HG02973 (cell line): ENCODE results near the gene SLC17A9.

ENCODE experiments used
- ATAC-seq: cut with Tn5 transposase; IDR thresholded peaks from one replicate; pipeline ENCODE4 v1.9.1; 2021; ENCODE audit warnings: moderate library complexity; ENCODE audit not compliant: unreplicated experiment

Gene SLC17A9, protein sequence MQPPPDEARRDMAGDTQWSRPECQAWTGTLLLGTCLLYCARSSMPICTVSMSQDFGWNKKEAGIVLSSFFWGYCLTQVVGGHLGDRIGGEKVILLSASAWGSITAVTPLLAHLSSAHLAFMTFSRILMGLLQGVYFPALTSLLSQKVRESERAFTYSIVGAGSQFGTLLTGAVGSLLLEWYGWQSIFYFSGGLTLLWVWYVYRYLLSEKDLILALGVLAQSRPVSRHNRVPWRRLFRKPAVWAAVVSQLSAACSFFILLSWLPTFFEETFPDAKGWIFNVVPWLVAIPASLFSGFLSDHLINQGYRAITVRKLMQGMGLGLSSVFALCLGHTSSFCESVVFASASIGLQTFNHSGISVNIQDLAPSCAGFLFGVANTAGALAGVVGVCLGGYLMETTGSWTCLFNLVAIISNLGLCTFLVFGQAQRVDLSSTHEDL

DNA sequence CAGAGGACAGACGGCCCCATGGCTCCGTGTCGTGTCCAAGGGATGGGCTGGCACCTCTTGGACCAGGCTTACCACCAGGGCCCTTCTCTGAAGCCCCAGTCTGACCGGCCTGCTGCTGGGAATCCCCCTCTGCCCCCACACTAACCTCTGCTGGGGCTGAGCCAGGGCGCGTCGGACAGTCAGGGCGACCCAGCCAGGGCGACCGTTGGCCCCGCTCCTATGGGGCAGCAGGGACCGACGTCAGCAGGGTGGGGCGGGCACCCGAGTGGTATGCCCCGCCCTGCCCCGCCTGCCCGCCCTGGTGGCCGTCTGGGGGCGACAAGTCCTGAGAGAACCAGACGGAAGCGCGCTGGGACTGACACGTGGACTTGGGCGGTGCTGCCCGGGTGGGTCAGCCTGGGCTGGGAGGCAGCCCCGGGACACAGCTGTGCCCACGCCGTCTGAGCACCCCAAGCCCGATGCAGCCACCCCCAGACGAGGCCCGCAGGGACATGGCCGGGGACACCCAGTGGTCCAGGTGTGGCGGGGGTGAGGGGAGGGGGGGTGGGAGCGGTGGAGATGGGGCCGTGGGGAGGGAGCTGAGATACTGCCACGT, at the start of gene SLC17A9:
Gene SLC17A9 (plus strand): TSS at position 337 of the 595 bp plus-strand sequence. CDS start 122 bp downstream, at position 459.
- peak; percentile 37 for ATAC-seq

DNA sequence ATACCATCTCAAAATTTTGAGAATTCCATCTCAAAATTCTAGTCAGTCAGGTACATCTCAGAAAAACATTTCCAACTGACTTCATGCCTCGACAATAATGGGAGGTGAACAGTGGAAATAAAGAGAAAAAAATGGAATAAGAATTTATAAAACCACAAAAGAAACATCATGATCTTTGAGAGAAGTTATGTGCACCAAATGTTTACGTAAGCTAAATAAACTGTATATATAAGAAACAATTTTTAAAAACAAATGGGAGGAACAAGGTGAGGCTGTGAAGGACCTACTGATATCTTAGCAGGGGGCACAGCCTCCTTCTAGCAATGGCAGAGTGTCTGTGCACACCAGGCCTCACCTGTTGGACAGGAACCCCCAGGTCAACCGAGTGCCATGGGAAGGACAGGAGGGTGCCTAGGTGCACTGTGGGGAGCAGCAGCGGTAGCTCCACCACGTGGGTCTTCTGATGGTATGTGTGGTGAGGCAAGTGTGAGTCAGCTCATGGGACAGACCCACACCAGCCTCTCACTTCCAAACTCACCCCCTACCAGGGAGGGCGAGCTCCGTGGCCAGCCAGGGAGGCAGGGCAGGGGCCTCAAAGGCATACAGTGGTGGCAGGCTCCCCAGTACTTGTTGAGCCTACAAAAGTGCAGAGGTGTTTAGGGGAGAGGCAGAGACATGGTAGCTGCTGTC, 49.4 kb upstream of the SLC17A9 start:
- no peak for ATAC-seq

DNA sequence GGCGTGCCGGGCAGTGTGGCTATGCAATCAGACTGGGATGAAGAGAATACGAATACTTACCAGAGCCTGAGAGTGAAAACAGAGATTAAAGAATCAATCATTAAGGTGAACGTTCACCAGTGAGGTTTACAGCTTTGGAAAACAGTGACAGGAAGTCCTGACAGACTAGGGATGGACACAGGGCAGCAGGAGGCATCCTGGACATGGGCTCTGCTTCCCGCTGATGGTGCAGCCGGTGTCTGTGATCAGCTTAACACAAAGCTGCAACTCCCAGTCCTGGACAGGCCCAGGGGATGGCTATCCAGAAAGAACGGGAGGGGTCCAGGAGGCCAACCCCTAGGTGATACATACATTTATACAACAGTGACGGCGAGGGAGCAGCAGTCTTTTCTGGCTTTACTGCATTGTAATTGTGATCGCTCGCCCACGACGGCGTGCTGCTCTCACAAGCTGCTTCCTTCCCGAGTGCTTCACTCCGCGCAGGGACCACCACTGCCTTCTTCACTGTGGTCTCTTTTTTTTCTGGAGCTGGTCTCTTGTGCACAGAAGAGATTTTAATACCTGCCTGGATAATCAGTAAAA, 46.9 kb upstream of the SLC17A9 start:
- no peak for ATAC-seq

DNA sequence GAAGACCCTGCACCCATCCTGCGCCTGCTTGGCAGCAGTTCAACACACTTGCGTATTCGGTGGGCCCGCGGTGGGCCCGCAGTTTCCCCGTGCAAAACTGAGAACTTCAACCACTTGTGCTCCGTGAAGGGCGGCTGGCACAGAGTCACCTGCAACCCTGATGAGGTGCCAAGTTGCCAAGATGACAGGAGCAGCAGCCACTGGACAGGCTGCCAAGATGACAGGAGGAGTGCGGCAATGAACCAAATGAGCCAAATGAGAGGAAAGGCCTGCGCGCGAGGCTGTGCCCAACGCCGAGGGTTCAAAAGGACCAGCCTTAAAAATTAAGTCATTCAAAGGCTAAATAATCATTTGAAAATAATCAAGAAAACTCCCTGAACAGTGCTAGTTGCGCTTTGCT, 46.3 kb upstream of the SLC17A9 start:
- ATAC-seq = no peak

DNA sequence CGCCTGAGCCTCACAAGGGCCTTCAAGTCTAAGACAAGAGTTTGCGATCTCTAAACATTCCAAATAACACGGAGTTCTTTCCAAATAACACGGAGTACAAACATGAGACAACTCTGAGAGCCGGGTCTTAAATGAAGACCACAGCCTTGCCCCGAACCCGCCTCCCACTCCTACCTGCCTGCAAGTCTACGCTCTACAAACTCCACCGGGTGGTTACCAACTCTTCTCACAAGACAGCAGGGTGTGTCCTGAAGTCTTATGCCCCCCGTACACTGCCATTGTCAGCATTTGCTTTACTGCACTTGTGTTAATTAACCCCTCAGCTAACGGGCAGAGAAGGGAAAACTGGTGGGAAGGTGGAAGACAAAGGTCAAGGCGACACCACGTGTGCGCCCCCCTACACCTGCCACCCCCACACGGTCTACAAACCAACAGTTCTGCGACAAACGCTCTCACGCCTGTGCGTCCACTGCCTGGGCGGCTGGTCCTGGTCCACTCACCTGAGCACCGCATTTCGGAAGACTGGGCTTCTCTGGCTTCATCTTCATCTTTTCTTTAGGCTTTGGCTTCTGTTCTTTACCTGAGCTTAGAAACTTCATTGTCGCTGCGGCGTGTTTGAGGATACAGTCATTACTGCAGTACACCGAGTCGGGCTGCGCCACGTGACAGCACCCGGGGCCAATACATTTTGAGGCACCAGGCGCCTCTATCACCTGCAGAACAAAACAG, 45.7 kb upstream of the SLC17A9 start:
- ATAC-seq = no peak

DNA sequence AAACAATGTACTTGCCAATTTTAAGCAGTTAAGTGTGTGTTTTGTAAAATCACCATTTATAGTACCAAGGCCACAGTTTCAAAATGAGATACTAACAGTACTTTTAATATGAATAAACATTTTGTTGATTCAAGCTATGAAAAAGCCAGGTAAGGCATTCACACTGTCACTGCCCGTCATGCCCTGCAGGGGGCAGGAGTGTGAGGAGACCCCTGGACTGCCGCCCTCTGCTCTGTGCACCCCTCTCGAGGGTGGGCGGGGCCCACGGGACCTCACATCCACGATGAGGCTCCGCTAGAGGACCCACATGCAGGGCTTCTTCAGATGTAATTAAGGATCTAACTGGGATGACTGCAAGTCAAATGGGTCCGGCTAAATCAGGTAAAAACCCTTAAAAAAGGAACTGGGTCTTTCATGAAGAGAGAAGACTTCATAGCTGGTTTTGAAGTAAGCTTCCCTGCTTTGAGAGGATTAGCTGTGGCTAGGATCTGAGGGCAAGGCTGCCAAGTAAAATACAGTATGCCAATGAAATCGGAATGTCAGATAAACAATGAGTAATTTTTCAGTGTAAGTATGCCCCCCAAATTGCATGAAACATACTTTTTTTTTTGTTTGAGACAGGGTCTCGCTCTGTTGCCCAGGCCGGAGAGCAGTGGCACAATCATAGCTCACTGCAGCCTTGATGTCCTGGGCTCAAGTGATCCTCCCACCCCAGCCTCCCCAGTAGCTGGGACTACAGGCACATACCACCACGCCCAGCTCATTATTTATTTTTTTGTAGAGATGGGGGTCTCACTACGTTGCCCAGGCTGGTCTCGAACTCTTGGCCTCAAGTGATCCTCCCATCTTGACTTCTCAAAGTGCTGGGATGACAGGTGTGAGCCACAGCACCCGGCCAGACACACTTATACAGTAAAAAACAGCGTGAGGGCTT, 44.9 kb upstream of the SLC17A9 start:
- no peak for ATAC-seq

DNA sequence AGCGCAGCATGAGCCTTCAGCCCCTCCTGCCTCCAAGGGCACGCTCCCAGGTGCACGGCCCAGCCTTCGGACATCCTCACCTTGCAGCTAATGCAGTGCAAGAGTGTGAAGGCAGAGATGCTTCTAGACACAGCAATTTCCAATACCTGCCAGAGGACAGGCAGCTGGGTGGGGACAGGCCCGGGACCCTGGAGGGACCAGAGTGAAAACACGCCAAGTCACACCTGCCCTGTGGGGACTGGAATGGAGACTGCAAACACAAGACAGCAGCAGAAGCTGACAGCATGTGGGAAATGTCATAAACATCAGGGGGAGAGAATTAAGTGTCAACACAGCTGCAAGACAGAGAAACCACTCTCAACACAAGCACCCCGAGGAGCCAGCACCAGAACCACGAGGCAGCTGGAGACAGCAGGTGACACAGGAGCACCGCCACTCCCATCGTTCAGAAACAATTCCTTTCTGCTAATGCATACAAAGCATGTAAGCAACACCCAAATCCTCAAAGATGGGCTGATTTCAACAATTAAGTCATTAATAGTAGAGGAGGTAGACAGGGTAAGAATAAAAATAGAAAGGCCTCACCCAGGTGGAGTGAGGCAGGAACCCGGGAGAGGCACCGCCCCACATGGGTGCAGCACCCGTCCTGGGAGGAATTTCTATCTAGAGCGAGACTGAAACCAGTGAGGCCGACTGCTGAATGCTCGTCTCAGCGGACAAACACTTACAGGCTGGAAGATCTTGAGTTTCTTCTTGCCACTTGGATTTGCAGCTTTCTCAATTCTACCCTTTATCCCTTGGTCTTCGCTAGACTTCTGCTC, 43.3 kb upstream of the SLC17A9 start:
- ATAC-seq = no peak

DNA sequence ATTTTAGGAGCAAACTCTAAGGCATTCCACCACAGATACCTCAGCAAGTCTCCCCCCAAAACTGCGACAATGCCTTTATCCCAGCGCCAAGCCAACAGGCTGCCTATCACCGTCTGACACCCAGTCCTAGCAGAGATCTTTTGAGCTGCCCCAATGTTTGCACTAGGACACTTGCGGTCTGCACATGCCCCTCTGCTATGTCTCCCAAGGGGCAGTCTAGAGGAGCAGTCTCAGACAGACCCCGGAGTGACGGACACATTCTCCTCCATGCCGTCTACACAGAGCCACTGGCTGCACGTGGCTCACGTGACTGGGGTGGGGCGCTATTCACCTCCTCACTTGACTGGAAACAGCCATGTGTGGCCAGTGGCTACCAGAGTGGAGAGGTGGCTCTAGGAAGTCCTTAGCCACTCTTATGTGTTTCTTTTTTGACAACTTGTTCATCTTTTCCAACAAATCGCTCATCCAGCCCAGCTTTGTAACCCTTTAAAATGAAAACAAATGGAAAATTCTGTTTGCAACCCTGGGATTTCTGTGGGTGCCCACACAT, 42.2 kb upstream of the SLC17A9 start:
- no peak for ATAC-seq

DNA sequence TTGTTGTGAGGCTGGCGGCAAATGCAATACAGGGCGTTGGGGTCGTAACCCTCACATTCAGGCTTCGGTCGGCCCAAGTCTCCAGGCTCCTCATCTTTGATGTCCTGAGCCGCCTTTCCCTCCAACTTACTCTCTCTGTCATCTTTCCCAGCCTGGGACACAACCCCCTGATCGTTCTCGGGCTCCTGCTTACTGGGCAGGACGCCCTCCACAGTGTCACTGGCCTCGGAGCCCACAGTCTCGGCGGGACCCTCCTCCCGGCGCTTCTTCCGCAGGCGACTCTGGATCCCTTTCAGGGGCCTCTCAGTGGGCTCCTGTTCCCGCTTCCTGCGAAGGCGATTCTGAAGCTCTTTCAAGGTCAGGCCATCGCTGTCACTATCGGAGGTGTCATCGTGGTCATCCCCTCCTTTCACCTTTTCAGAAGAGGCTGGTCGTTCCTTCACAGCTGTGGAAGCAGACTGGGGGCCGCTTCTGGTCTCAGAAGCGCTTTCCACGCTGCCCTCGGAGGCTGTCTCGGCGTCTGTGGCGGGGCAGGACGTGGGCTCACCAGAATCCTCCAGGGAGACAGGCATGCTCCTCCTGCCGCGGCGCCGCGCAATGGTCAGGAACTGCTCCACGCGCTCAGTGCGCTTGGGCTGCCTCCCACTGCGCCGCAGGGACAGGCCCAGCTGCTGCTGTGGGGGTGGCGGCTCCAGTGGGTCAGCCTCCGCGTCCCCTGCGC, 41.6 kb upstream of the SLC17A9 start:
- ATAC-seq = no peak

DNA sequence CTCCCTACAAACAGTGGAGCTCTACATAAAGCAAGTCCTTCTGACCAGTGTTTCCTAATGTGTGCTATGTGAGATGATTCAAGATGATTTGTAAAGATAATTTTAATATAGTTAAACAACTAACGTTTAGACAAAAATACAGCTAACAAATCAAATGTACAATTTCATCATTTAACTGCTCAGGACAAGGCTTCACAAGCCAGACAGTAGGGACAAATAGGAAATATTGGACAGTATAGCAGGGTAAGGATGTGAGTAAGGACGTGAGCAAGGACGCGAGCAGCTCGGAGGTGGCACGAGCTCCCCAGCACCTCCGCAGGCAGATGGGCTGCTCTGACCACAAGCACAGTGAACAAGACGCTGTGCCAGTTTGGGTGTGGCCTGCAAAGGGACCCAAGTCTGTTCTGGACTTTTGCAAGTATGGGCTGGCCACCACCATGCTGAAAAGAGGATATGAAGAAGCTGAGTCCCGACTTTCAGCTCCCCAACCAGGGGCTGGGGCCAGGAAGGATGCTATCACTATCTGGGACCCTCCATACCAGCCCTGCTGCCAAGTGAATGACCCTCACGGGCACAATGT, 40.7 kb upstream of the SLC17A9 start:
- ATAC-seq = no peak

DNA sequence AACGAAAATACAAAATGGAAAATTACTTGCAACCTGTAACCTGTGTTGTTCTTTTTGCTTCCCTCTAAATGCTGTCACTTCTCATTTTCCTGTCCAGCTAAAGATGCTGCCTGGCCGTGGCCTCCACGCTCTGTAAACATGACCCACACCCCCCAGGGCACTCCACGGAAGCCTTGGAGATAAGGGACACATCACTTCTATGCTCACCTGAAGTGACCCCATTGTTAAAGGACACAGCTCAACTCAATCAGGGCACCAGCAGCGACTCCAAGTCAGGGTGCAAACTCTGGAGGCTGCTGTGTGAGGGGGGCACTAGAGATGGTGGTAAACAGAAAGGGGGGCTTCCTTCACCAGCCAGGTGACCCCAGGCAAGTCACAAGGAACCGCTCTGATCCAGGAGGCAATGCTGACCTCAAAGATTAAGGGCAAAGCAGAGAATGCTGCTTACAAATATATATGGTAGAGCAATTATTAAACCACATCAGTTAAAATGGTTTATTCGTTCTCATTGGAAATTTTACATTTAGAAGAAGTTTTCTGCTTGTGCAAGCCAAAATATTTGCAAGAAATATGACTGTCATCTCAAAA, 39.4 kb upstream of the SLC17A9 start:
- ATAC-seq = no peak

DNA sequence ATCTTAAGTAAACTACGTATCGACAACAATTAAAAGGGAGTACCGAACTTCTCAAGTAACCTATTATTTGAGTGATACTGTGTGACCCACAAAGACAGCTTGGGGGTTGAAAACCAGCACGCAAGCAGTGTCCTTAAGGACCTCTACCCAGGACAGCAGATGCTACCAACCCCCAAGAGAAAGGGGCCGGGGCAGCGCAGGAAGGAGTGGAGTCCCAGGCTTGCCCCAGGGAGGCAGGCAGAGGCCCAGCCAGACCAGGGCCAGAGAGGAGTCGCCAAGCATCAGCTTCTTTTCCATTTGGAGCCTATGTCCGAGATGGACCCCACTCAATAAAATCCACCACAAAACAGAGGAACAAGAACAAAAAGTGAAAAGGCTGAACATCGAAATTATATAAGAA, 38.1 kb upstream of the SLC17A9 start:
- ATAC-seq = no peak

DNA sequence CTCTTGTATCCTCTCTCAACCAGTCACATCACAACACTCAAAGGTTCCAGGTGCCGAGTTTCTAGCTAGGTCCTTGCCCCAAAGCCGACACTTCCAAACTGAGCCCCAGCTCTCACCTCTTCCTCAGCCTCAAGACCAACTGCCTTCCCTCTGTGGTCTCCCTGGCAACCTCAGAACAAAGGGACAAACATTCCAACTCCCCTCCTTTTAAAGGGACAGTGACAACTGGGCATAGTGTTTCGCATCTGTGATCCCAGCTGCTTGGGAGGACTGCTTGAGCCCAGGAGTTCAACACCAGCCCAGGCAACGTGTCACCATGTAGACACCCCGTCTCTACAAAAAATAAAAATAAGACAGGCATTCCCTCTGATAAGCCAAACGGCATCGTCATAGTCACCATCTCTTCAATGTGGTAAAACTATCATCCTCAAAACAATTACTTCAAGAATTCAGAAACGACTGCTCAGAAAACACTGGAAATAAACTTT, 37.5 kb upstream of the SLC17A9 start:
- no peak for ATAC-seq

DNA sequence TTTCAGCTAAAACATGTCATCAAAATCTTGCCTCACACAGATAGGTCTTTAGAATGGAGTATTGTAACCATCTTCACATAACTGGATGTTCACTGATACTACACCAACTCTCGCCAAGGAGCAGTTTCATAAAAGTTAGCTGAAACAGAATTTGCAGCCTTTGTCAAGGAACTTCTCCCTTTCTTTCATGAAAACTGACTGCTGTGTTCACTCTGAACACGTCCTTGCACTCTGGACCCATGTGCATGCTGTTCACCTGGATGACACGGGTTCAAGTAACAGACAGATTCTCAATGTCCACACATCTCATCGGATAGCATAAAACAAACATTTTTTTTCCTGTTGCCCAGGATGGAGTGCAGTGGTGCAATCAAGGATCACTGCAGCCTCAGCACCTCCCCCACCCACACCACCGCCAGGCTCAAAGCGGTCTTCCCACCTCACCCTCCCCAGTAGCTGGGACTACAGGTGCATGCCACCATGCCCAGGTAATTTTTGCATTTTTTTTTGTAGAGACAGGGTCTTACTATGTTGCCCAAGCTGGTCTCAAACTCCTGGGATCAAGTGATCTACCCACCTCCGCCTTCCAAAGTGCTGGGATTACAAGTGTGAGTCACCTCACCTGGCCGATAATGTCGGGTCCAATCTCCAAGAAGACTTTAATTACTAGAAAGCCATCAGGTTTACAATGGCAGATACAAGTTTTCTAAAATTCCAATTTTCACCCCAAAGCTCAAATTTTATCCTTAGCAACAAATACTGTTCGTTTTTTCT, 35.6 kb upstream of the SLC17A9 start:
- ATAC-seq = no peak

DNA sequence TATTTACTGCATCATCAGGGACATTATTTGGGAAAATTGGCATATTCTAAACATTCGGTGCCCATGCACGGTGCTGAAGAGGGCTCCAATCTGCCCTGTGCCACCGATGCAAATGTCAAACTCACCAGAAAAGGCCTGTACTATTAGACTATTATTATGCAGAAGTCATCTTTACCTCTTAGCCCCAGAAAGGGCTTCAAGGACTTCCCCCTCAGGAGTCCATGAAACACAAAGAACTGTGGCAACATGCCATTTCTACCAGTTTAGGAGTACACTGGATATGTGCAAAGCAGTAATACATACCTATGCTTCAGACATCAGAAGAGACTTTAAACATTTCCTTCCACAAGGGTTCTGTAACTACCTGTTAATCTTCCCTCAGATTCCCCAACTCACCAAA, 34.8 kb upstream of the SLC17A9 start:
- no peak for ATAC-seq

DNA sequence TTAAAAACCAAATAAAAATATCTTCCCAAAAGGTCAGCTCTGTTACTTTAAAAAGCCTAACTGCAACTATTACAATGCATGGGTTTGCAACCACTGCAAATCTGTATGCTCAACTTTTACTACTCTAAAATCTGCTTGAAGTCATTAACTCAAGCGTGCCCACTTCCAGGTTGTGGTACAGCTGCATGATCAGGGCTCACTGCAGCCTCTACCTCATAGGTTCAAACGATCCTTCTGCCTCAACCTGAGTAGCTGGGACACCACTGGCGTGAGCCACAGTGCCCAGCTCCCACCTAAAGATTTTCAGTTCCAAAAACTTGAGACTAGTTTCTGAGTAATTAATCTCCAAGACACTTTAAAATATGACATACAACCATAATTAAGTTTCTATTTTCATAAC, 34.4 kb upstream of the SLC17A9 start:
- ATAC-seq = no peak
